Esophagus squamous epithelium (tissue), 4 donors: ENCODE measurements around the gene STRADA.

Experiments used
- POLR2A ChIP-seq, 4 donors: fragments of 450-650 bp; IDR thresholded peaks; one replicate each; pipeline ENCODE4 v1.6.1; 2017; ENCODE audit warnings: antibody characterized with exemption in 4 of 4, mild to moderate bottlenecking in 4 of 4, moderate library complexity in 3 of 4
- TF ChIP-seq, protein P1 (sequence below), 6 experiments: fragments of 450-650 bp in 4 of 6; fragments of 200-600 bp in 2 of 6; sonication (generic) in 2 of 6; IDR thresholded peaks; one replicate each; pipeline ENCODE4 v1.5.1; 2016 to 2019; ENCODE audit warnings: antibody characterized with exemption in 6 of 6, mild to moderate bottlenecking in 4 of 6, moderate library complexity in 4 of 6

- TF ChIP-seq, protein P1, sequence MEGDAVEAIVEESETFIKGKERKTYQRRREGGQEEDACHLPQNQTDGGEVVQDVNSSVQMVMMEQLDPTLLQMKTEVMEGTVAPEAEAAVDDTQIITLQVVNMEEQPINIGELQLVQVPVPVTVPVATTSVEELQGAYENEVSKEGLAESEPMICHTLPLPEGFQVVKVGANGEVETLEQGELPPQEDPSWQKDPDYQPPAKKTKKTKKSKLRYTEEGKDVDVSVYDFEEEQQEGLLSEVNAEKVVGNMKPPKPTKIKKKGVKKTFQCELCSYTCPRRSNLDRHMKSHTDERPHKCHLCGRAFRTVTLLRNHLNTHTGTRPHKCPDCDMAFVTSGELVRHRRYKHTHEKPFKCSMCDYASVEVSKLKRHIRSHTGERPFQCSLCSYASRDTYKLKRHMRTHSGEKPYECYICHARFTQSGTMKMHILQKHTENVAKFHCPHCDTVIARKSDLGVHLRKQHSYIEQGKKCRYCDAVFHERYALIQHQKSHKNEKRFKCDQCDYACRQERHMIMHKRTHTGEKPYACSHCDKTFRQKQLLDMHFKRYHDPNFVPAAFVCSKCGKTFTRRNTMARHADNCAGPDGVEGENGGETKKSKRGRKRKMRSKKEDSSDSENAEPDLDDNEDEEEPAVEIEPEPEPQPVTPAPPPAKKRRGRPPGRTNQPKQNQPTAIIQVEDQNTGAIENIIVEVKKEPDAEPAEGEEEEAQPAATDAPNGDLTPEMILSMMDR (IDR thresholded peaks at IDR 0.05) = no peak
- TF ChIP-seq POLR2A (IDR thresholded peaks at IDR 0.05) = no peak
These were observed 60.9 kb downstream of the STRADA start for GRCh38 chr17:63680700-63681099.
